ENCODE data around the gene MACROH2A2. TPM values are rescaled to one million over a fixed set of nuclear protein-coding genes. Genes with fewer than 3 reads are reported as not detected.

MACROH2A2 gene
- total and polyA plus RNA-seq, 2 experiments from 2014 or later, result 11.6 to 16.2 TPM

GRCh38 chr10:70123817-70124216, 71.2 kb downstream of the MACROH2A2 start (continued):
- TF ChIP-seq JUNB (IDR thresholded peaks at IDR 0.05; ENCODE audit: unreplicated experiment) (no peak), EZH2 (IDR thresholded peaks at IDR 0.05; ENCODE audit: low read depth, unreplicated experiment) (no peak), CREB1 (CRISPR knock-in tag; IDR thresholded peaks at IDR 0.05; ENCODE audit: low read depth) (no peak), STAT1 (IDR thresholded peaks at IDR 0.05; ENCODE audit: unreplicated experiment) (no peak), ETS1 (IDR thresholded peaks at IDR 0.05) (no peak), ZNF331 (CRISPR knock-in tag; IDR thresholded peaks at IDR 0.05; ENCODE audit: low read depth) (no peak), POLR2AphosphoS5 (IDR thresholded peaks at IDR 0.05; ENCODE audit: low read depth) (no peak), REST (IDR thresholded peaks at IDR 0.05; ENCODE audit: unreplicated experiment) (no peak)

- H3K27ac Mint-ChIP-seq, result no peak overlapping the region
- TF ChIP-seq ZNF114 (CRISPR knock-in tag; IDR thresholded peaks at IDR 0.05) (no peak), ZNF462 (CRISPR knock-in tag; IDR thresholded peaks at IDR 0.05) (no peak), NANOG (IDR thresholded peaks at IDR 0.05; ENCODE audit: borderline replicate concordance) (no peak), EZH2 (IDR thresholded peaks at IDR 0.05; ENCODE audit: low read depth, unreplicated experiment) (no peak), JUNB (IDR thresholded peaks at IDR 0.05; ENCODE audit: unreplicated experiment) (no peak), CREB1 (CRISPR knock-in tag; IDR thresholded peaks at IDR 0.05; ENCODE audit: low read depth) (no peak), STAT1 (IDR thresholded peaks at IDR 0.05; ENCODE audit: unreplicated experiment) (no peak), POLR2AphosphoS5 (IDR thresholded peaks at IDR 0.05; ENCODE audit: low read depth) (no peak), EZH2phosphoT487 (IDR thresholded peaks at IDR 0.05; ENCODE audit: unreplicated experiment) (no peak), ZNF331 (CRISPR knock-in tag; IDR thresholded peaks at IDR 0.05; ENCODE audit: low read depth) (no peak), CTCF (conservative IDR thresholded peaks at IDR 0.05; ENCODE audit: low read depth in 2 of 2) (no peak)
These were observed 71.8 kb downstream of the MACROH2A2 start for GRCh38 chr10:70124415-70124814.

More at GRCh38 chr10:70124415-70124814, 71.8 kb downstream of the MACROH2A2 start:
- peaks cover 3% of the 10 kb centered on the region; the same call in 1 of the 3 replicates for H3K36me3 Mint-ChIP-seq (ENCODE audit: low read depth)
- H3K9me2 ChIP-seq (ENCODE audit: insufficient read depth), result no peaks in the 10 kb centered on the region
- H3K4me1 Mint-ChIP-seq, result no peaks in the 10 kb centered on the region
- DNase-seq (ENCODE audit: low spot score) (no peak), ATAC-seq (no peak)
- H3K27me3 Mint-ChIP-seq (ENCODE audit: insufficient read depth, low read depth, poor library complexity), result peaks cover 3% of the 10 kb centered on the region
- no peaks in the 10 kb centered on the region for H3F3A ChIP-seq (replicated peaks; ENCODE audit: low read depth)
- H3K79me2 ChIP-seq (replicated peaks; ENCODE audit: insufficient read depth), result no peaks in the 10 kb centered on the region
- H3K4me3 Mint-ChIP-seq, result no peak overlapping the region
- H3K4me2 ChIP-seq, result no peak overlapping the region
- no peaks in the 10 kb centered on the region for H3K27me3 ChIP-seq (ENCODE audit: insufficient read depth)
- H3K9me3 Mint-ChIP-seq, result peaks cover 3% of the 10 kb centered on the region; the same call in 1 of the 3 replicates
- no peaks in the 10 kb centered on the region for H3K36me3 ChIP-seq (ENCODE audit: insufficient read depth)
- H4K20me1 ChIP-seq (replicated peaks; ENCODE audit: insufficient read depth), result no peaks in the 10 kb centered on the region; the same call in 1 of the 2 replicates
- no peak overlapping the region for H3K27ac ChIP-seq (ENCODE audit: low read depth)
- no peak overlapping the region for H3K4me3 ChIP-seq
- no peaks in the 10 kb centered on the region for H3K4me1 ChIP-seq (ENCODE audit: insufficient read depth)
- no peak overlapping the region for H2AFZ ChIP-seq

All from GM23338 (cell line).